PC-9 (cell line): ENCODE data around the gene POLE4. TPM values are rescaled to one million over a fixed set of nuclear protein-coding genes. Genes with fewer than 3 reads are reported as not detected.

Experiments
- BruUV-seq: library from RNA; stranded (reverse); fragments of 400-500 nt; replicated peaks from 2 replicates; lab custom pipeline; 2021; lab: Mats Ljungman, UMichigan
- CTCF ChIA-PET: fragments of 300-600 bp; sonication (Branson Sonifier 250); formaldehyde crosslinking; loops from one replicate; lab custom pipeline; 2022; ENCODE audit warnings: antibody characterized with exemption; lab: Charles Lee
- POLR2A ChIA-PET: fragments of 300-600 bp; sonication (Branson Sonifier 250); formaldehyde crosslinking; loops from one replicate; lab custom pipeline; 2022; ENCODE audit warnings: antibody characterized with exemption; ENCODE audit not compliant: unreplicated experiment; lab: Charles Lee
- DNase-seq, 2 experiments: peaks; one replicate each; pipeline versions ENCODE4 v3.0.0 to v3.0.0-alpha.2; 2015 to 2022; ENCODE audit warnings: mixed read lengths in 1 of 2
- H2AFZ ChIP-seq: fragments of 200-600 bp; sonication (generic); 2 replicates; pipeline ENCODE4 v1.8.1; 2017; ENCODE audit warnings: antibody characterized with exemption
- H3F3A ChIP-seq: fragments of 200-600 bp; sonication (generic); 2 replicates; pipeline ENCODE4 v1.8.1; 2017; ENCODE audit warnings: antibody characterized with exemption, mild to moderate bottlenecking, low read depth; ENCODE audit not compliant: insufficient read depth
- H3K27ac ChIP-seq: fragments of 200-600 bp; sonication (generic); 2 replicates; pipeline ENCODE4 v1.6.1; 2016; ENCODE audit warnings: mixed run types
- H3K27me3 ChIP-seq: fragments of 200-600 bp; sonication (generic); 2 replicates; pipeline ENCODE4 v1.6.1; 2016; ENCODE audit warnings: low read depth, mixed run types; ENCODE audit not compliant: insufficient read depth
- H3K36me3 ChIP-seq: fragments of 200-600 bp; sonication (generic); 2 replicates; pipeline ENCODE4 v1.6.1; 2016; ENCODE audit warnings: low read depth, mixed run types
- H3K4me1 ChIP-seq: fragments of 200-600 bp; sonication (generic); replicated peaks from 2 replicates; pipeline ENCODE4 v1.6.1; 2016; ENCODE audit warnings: mixed run types; ENCODE audit not compliant: insufficient read depth
- H3K4me2 ChIP-seq: fragments of 200-600 bp; sonication (generic); 2 replicates; pipeline ENCODE4 v1.6.1; 2017; ENCODE audit warnings: mixed run types
- H3K4me3 ChIP-seq: fragments of 200-600 bp; sonication (generic); 2 replicates; pipeline ENCODE4 v1.6.1; 2016; ENCODE audit warnings: mixed run types
- H3K79me2 ChIP-seq: fragments of 200-600 bp; sonication (generic); 2 replicates; pipeline ENCODE4 v1.6.1; 2017; ENCODE audit warnings: low read depth, mixed run types
- H3K9me2 ChIP-seq: fragments of 200-600 bp; sonication (generic); 2 replicates; pipeline ENCODE4 v1.8.1; 2017; ENCODE audit warnings: mild to moderate bottlenecking; ENCODE audit not compliant: insufficient read depth
- H3K9me3 ChIP-seq: fragments of 200-600 bp; sonication (generic); 2 replicates; pipeline ENCODE4 v1.8.1; 2016; ENCODE audit warnings: low read depth; ENCODE audit not compliant: insufficient read depth
- H4K20me1 ChIP-seq: fragments of 200-600 bp; sonication (generic); 2 replicates; pipeline ENCODE4 v1.8.1; 2017; ENCODE audit not compliant: insufficient read depth
- CTCF ChIP-seq: fragments of 200-600 bp; sonication (generic); conservative IDR thresholded peaks from 2 replicates; pipeline ENCODE4 v1.6.1; 2017; ENCODE audit warnings: mixed run types, antibody characterized with exemption, mild to moderate bottlenecking, moderate library complexity
- EZH2 ChIP-seq: fragments of 200-600 bp; sonication (generic); IDR thresholded peaks from 2 replicates; pipeline ENCODE4 v1.8.0; 2017; ENCODE audit warnings: antibody characterized with exemption, low read depth
- intact Hi-C: fragments of 100-400 bp; cut with micrococcal nuclease; formaldehyde crosslinking; loops from one replicate; pipeline ENCODE4 v1.10.0; 2022; ENCODE audit not compliant: unreplicated experiment
- total RNA-seq: library from RNA; stranded (reverse); gene quantifications from 2 replicates; pipeline ENCODE4 v1.2.3, GENCODE V29; 2021

POLE4 gene
- total RNA-seq, 1 experiment from 2014 or later: 53.8 TPM

GRCh38 chr2:74983631-74984392 lies 25.4 kb downstream of the POLE4 start:
- no peak for TF ChIP-seq CTCF
- no peak for TF ChIP-seq EZH2
- POLR2A ChIA-PET: interaction anchor here (0.6 kb wide), 1 partner anchor 58 kb away, joined by 4 read pairs; no protein-coding TSS in a partner anchor
- no TSS peak for BruUV-seq

GRCh38 chr2:74984947-74985637 lies 26.6 kb downstream of the POLE4 start:
- Histone ChIP-seq H3F3A (no peaks in the 10 kb centered on the region), H3K9me3 (peaks cover 7% of the 10 kb centered on the region; the same call in 1 of the 2 replicates), H3K4me2 (no peak overlapping the region), H4K20me1 (no peaks in the 10 kb centered on the region), H3K9me2 (no peaks in the 10 kb centered on the region), H3K36me3 (no peaks in the 10 kb centered on the region), H3K4me3 (no peak overlapping the region), H3K4me1 (no peaks in the 10 kb centered on the region), H3K27ac (no peak overlapping the region), H3K79me2 (no peaks in the 10 kb centered on the region), H3K27me3 (no peaks in the 10 kb centered on the region), H2AFZ (no peak overlapping the region)
- no TSS peak for BruUV-seq
- CTCF ChIA-PET: no interaction called here
- DNase-seq: no peak
- TF ChIP-seq EZH2: no peak
- TF ChIP-seq CTCF: no peak
- POLR2A ChIA-PET: no interaction called here
- intact Hi-C loops: no loop called here

More at GRCh38 chr2:74983631-74984392, 25.4 kb downstream of the POLE4 start:
- Histone ChIP-seq H2AFZ (no peak overlapping the region), H3K9me2 (no peaks in the 10 kb centered on the region), H3K79me2 (no peaks in the 10 kb centered on the region), H3K4me2 (no peak overlapping the region), H3K9me3 (peaks cover 7% of the 10 kb centered on the region; the same call in 1 of the 2 replicates), H3K27me3 (no peaks in the 10 kb centered on the region), H3K4me3 (no peak overlapping the region), H3F3A (no peaks in the 10 kb centered on the region), H4K20me1 (no peaks in the 10 kb centered on the region), H3K36me3 (no peaks in the 10 kb centered on the region), H3K4me1 (no peaks in the 10 kb centered on the region), H3K27ac (no peak overlapping the region)
- intact Hi-C loops: no loop called here
- no peak for DNase-seq
- CTCF ChIA-PET: no interaction called here

- no TSS peak for BruUV-seq
- H3K9me2 ChIP-seq: no peaks in the 10 kb centered on the region
- no peak overlapping the region for H3K4me3 ChIP-seq
- no peaks in the 10 kb centered on the region for H4K20me1 ChIP-seq
- H3K27ac ChIP-seq: no peak overlapping the region
- intact Hi-C loops: no loop called here
- H3K79me2 ChIP-seq: no peaks in the 10 kb centered on the region
- H3K27me3 ChIP-seq: no peaks in the 10 kb centered on the region
- DNase-seq: no peak
- H3K4me2 ChIP-seq: no peak overlapping the region
- H2AFZ ChIP-seq: no peak overlapping the region
- H3K9me3 ChIP-seq: peaks cover 7% of the 10 kb centered on the region; the same call in 1 of the 2 replicates
- POLR2A ChIA-PET: no interaction called here
- TF ChIP-seq CTCF (no peak), EZH2 (no peak)
- CTCF ChIA-PET: no interaction called here
- no peaks in the 10 kb centered on the region for H3F3A ChIP-seq
- no peaks in the 10 kb centered on the region for H3K36me3 ChIP-seq
- no peaks in the 10 kb centered on the region for H3K4me1 ChIP-seq
These were observed 27.7 kb downstream of the POLE4 start for GRCh38 chr2:74985978-74986609.
